Astrocyte of the hippocampus (primary cell): ENCODE measurements around the gene CORO7.

ENCODE experiments used
- DNase-seq: peaks from one replicate; pipeline ENCODE4 v3.0.0; 2011; ENCODE audit warnings: low read depth, low spot score

The CORO7 gene

DNA sequence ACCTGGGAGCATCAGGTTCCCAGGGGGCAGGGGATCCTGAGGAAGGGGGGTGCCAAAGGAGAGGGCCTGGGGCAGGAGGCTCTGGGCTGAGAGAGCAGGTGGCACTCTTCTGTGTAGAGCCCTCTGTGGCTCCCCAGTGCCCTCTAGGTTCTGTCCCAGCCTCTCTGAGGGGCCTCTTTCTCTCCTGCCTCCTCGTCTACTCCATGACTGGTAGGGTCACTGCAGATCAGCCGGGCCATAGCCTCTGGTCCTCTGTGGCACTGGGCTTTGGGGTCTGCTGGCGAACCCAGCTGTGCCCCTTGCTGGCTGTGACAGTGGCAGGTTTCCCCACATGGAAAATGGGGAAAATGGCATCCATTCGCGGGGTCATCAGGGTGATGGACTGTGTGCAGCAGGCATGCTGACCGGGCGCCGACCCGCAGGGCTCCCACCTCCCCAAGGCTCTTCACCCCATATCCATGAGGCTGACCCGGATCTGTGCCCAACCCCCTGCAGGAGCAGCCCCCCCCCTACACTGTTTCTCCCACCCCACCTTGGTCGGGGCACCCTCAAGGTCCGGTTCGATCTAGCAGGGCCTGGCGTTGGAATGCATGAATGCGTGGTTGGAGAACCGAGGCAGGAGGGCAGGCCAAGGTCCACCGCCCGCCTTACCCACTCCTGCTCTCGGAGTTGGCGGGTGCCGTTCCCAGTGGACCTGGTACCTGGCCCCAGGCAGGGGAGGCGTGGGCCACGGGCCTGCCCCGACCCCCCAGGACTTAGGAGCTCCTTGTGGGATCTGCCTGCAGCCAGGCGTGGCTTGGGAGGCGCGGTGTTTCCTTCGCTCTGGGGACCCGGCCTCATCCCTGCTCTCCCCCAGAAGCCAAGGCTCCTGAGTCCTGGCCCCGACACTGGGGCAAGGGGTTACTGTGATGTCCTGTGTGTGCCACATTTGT, 94.0 kb downstream of the CORO7 start:
- DNase-seq: no peak

GRCh38 chr16:4321286-4322120, 94.9 kb downstream of the CORO7 start:
- no peak for DNase-seq

DNA sequence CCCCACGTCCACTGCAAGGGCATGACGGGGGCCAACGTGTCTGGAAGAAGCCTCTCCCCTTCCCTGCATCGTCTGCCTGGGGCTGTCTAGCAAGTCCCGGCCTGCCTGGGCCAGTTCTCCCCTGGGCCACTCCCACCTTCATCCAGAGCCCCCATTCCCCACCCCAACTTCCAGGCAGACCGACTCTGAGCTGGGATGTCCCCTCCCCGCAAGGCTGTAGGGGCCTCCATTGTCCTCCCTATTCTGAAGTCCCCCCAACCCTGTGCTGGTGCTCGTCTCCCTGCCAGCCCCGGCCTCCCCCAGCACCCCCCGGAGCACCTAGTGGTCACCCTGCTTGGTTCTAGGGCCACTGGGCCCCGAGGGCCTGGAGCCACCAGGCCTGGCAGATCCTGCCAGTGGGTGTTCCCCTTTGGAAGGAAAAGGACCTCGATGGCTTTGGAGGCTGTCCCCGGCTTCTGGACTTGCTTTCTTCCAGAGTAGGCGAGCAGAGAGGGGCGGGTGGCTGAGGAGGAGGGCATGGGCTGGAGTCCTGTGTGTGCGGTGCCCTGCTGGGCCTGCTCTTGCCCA, 95.7 kb downstream of the CORO7 start:
- no peak for DNase-seq

DNA sequence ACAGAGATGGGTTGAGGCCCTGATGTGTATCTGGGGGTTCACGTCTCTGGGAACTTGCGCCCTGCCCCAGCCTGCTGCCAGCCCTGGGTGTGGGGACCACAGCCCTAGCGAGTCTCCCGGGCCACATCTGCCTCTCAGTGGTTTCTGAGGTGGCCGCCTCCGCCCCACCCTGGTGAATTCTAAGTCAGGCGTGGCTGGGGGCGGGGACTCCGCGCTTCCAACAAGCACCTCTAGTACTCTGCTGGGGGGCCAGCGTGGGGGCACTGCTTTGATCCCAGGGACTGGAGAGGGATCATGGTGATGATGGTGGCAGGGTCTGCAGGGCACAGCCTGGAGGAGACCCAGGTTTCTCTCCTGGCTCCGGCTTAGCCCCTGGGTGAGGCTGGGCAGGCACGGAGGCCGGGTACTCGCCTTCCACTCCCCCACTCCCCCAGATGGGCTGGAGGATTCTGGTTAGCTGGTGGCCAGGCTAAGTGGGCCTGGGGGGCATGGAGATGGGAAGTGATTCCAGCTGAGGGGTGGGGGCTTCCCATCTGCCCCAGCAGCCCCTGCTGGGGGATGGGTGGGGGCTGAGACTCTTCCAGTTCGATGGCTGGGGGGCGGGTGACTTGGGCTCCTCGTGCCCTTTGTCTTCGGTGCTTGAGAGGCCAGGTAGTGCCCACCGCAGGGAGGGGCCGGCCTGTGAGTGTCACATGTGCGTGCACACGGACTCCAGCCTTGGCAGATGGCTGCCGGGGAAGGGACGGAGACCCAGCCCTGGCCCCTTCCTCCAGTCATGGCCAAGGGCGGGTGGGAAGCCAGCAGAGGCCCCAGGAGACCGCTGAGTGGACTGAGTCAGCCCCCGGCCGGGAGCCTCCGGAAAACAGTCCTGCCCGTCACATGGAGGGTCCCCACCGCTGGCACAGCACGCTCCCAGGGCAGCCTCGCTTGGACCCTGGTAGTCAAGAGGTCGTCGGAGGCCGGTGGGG, 96.7 kb downstream of the CORO7 start:
- DNase-seq: no peak

DNA sequence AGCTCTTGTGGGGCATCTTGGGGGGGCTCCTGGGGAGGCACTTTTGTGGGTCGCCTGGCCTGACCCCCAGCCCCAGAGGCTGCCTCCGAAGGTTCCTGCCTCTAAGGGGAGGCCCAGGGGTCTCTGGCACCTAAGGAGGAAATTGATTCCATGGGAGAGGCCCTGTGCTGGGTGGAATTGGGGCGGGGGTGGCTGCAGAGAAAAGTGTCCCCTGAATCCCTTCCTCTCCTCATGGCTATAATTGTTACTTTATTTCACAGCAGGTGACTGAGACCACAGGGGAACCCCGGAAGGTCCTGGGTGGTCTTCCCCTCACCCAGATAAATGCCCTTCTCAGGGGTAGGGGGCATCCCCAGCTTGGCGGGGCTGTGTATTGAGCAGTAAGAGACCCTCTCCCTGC, 97.4 kb downstream of the CORO7 start:
- no peak for DNase-seq

DNA sequence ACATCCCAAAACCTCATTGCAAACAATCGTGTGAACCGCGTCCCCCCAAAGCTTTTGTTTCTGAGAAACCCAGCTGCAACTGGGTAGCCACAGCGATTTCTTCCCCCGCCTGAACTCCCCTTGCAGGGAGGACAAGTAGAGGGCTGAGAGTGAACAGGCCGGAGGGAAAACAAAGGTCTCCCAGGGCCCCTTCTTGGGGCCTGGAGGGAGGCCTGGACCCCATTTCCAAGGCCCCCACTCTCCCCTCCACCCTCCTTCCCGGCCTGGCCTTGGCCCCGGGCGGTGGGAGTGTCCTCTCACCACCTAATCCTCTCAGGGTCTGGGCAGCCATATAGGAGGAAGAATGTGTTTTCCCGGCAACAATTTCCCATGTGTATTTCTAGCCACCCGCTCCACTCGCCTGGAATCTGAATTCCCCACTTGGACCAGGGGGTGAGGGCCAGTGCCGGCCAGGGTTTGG, 97.9 kb downstream of the CORO7 start:
- peak; percentile 73 for DNase-seq

GRCh38 chr16:4317532-4318450, 98.6 kb downstream of the CORO7 start:
- peak; percentile 70 for DNase-seq

DNA sequence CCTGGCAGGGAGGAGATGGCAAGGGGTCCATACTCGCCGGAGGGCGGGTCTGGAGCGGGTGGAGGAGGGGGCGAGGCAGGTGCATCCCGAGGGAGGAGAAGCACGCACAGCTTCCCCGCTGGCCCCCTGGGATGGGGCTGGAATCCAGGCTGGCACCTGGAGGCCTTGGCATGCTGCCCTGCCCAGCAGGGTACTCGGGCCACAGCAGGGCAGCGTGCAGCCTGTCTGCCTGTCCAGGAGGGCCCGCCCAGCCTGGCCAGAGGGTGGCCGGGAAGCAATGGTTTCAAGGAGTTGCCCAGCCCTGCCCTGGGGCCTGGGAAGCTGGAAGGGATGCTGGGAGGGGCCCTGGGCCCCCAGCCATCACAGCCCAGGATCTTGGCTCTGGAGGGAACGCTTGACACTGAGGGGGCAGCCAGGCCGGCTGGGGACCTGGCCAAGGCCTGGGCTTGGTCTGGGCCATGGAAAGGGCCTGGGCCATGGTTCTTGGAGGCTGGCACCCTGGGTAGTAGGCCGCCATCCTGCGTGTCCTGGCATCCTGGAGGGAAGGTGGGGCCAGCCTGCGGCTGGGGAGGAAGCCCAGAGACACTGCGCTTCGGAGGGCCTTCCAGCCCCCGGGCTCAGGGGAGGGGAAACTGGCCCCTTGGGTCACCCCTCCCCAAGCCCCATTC, 99.4 kb downstream of the CORO7 start:
- peak; percentile 72 for DNase-seq

DNA sequence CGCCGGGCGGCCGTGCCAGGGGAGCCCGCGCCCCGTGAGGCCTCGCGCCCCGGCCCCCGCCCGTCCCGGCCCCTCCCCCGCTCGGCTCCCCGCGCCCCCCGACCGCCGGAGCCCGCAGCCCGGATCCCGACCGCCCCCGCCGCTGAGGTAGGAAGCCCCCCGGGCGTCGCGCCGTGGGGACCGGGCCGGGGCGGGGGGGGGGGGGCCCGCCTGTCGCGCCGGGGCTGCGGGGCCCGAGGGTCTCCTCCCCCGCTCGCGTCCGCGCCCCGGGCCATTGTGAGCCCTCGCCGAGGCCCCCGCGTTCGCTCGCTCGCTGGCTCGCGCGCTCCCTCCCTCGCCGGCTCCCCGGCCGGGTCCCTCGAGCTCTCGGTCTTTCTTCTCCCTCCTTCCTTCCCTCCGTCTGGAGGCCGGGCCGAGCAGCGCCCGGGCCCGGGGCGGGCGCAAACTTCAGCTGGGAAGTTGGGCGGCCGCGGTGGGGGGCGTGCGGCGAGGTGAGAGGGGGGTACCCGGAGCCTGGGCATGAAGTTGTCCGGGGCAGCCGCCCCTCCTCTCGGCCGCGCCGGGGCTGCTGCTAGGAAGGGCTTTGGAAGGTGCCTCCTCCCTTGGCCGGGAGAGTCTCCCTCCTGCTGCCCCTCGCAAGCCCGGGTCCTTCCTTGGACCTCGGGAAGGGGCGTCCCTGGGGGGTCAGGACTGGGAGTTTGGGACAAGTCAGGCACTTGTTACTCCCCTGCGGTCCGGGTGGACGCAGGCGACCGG, 100.1 kb downstream of the CORO7 start:
- DNase-seq: peak; percentile 68

DNA sequence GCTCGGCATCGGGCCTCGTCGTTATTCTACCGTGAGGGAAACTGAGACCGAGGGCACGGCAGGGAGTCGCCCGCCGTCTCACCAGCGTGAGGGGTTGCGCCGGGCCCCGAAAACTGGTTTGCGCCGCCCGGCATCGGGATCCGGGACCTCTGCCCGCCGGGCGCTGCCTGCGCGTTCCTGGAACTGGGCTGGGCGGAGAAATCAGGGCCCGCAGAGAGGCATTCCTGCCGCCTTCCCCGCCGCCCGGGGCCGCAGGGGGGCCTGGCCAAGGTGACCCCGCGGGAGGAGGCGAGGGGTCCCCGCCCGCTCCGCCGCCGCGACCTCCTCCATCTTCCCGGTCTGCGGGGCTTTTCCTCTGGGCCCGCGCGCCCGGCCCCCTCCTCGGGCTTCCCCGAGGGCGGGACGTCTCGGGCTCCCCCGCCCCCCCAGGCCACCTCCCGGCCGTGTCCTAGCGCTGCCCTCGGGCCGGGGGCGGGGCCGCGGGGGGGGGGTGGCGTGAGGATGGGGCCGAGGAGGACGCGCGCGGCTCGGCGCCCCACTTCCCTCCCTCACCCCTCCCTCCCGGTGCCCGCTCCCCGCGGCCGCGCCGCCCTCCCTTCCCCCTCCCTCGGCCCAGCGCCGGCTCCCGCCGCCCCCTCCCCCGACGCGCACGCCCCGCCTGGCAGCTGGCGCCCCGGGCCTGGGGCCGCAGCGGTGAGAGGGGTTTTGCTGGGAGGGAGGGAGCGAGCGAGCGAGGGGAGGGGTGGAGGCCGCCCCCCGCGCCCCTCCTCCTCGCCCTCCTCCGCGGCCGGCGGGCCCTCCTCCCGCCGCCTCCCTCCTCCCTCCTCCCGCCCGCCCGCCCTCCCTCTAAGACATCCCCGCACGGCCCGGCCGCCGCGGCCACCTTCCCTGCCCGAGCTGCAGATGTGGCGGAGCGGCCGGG, 100.9 kb downstream of the CORO7 start, which contains the start of gene GLIS2:
Gene GLIS2, plus strand, starts transcription at position 882 of the 922 bp plus-strand sequence. CDS start 16,214 bp downstream, outside the sequence.
- peak; percentile 94 for DNase-seq

GRCh38 chr16:4314532-4315185, 101.7 kb downstream of the CORO7 start:
- DNase-seq: peak; percentile 62

- DNase-seq: peak; percentile 69
Observed at GRCh38 chr16:4313563-4314531, 102.5 kb downstream of the CORO7 start.

DNA sequence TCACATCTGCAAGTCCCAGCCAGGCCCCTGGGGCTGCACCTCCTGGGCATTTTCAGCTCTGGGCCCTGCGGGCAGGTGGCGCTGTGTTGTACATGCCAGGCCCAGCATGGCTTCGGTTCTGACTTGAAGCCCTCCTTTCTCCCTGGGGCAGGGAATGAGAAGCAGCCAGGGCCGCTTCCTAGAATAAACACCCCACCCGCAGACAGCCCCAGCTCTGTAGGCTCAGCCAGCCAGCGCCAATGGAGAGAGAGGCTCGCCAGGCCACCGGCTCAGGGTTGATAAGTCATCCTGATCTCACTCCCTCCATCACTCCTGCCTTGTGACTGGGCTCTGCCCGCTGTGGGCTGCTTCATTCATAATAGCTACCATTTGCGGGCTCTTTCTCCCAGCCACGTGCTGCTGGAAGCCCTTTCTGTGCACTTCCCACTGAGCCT, 106.5 kb downstream of the CORO7 start:
- DNase-seq: peak; percentile 75

GRCh38 chr16:4309102-4309832, 107.1 kb downstream of the CORO7 start:
- DNase-seq: no peak
